Fibroblast of villous mesenchyme (primary cell): ENCODE results near the gene RAB4A. TPM values are rescaled to one million over a fixed set of nuclear protein-coding genes. Genes with fewer than 3 reads are reported as not detected.
"Not testable (repeated sequence)": the region's sequence is repeated elsewhere in the genome, so short reads cannot be mapped to it uniquely, and the experiment has no call there.

ENCODE experiments used
- DNase-seq: peaks from one replicate; pipeline ENCODE4 v3.0.0-alpha.2; 2010; ENCODE audit warnings: low read depth
- H3K4me3 ChIP-seq: 2 replicates; pipeline ENCODE4 v1.5.1; 2011; ENCODE audit warnings: low read depth, mild to moderate bottlenecking, low read length
- CTCF ChIP-seq: IDR thresholded peaks from 2 replicates; pipeline ENCODE4 v1.5.1; 2012; ENCODE audit warnings: low read depth, mild to moderate bottlenecking, low read length; ENCODE audit not compliant: insufficient read depth
- total RNA-seq: library from RNA; depleted of rRNA; stranded (reverse); fragments of >200 nt; gene quantifications from 2 replicates; pipeline ENCODE4 v1.2.3, GENCODE V29; 2012

Gene RAB4A
- total RNA-seq, 1 donor: 18.6 TPM

GRCh38 chr1:229319487-229319886 is 48.6 kb downstream of the RAB4A start:
- TF ChIP-seq CTCF: no peak
- DNase-seq: no peak

GRCh38 chr1:229323201-229323600 is 52.3 kb downstream of the RAB4A start:
- no peak for TF ChIP-seq CTCF
- no peak for DNase-seq
- no peak overlapping the region for H3K4me3 ChIP-seq

More at GRCh38 chr1:229319487-229319886, 48.6 kb downstream of the RAB4A start:
- no peak overlapping the region for H3K4me3 ChIP-seq

GRCh38 chr1:229323885-229324553 is 53.1 kb downstream of the RAB4A start:
- no peak overlapping the region for H3K4me3 ChIP-seq
- TF ChIP-seq CTCF: no peak
- DNase-seq: no peak

- TF ChIP-seq CTCF: no peak
- H3K4me3 ChIP-seq: peak overlapping the region; percentile 11
- peak; percentile 33 for DNase-seq
Measured at GRCh38 chr1:229325401-229325800, 54.5 kb downstream of the RAB4A start.

- no peak for TF ChIP-seq CTCF
- peak; percentile 52 for DNase-seq
- H3K4me3 ChIP-seq: peak overlapping the region; percentile 11
Measured at GRCh38 chr1:229325853-229326487, 55.1 kb downstream of the RAB4A start.

GRCh38 chr1:229326601-229327000 is 55.7 kb downstream of the RAB4A start:
- no peak for TF ChIP-seq CTCF
- H3K4me3 ChIP-seq: no peak overlapping the region
- no peak for DNase-seq

GRCh38 chr1:229327765-229328164 is 56.9 kb downstream of the RAB4A start:
- H3K4me3 ChIP-seq, DNase-seq: not testable (repeated sequence)
